Measurements from ENCODE around the gene NCSTN. TPM values are rescaled to one million over a fixed set of nuclear protein-coding genes. Genes with fewer than 3 reads are reported as not detected.

The NCSTN gene
- total and polyA plus RNA-seq, 10 of the 15 experiments (the other 5 are each of a cell fraction or from before 2014, with no cell fraction given) = 33.3 to 88.2 (median 60.4) TPM

DNA sequence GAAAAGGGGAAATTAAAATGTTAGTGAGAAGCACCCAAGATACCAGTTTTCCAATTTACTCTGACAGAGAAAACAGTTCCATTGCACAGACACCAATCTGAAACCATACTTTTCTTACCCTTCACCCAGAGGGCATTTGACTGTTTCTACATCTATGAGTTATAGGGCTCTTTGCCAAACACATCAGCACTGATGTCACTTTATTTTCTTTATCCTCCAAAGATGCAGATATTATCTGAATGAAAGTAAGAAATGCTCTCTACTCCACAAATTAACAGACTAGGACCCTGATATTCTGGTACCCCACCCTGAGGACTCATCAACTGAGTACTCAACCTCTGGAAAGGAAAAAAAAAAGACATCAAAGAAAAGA is 34.0 kb upstream of the NCSTN start:
- intact Hi-C loops (cut with micrococcal nuclease; ENCODE audit: unreplicated experiment) (no loop called here), in situ Hi-C loops (cut with MboI) (no loop called here)
- no peak for FAIRE-seq
- RAD21 ChIA-PET (ENCODE audit: unreplicated experiment) = no interaction called here
- H3K4me1 ChIP-seq (ENCODE audit: control insufficient read depth, insufficient read depth, low read length) = no peaks in the 10 kb centered on the region
- SMC1A ChIA-PET (ENCODE audit: uncharacterized antibody, unreplicated experiment) = interaction anchor here (1.2 to 3.0 kb wide), 2 partner anchors 18 to 57 kb away, joined by 3 to 7 read pairs; no protein-coding TSS in a partner anchor
- H3K9ac ChIP-seq (ENCODE audit: control insufficient read depth, insufficient read depth, low read length) = no peak overlapping the region
- no peaks in the 10 kb centered on the region for H3K9me3 ChIP-seq (replicated peaks; ENCODE audit: control insufficient read depth, insufficient read depth, low read length)
- TF ChIP-seq ELK1 (IDR thresholded peaks at IDR 0.05; ENCODE audit: low read depth, low read length) (no peak), NFIC (IDR thresholded peaks at IDR 0.05; ENCODE audit: low read depth, low read length) (no peak), KLF5 (IDR thresholded peaks at IDR 0.05; ENCODE audit: partially characterized antibody) (no peak)
- no peak for DNase-seq (ENCODE audit: low read depth, low spot score)
- POLR2A ChIA-PET = no interaction called here
- no peak overlapping the region for H3K4me2 ChIP-seq (ENCODE audit: control insufficient read depth, insufficient read depth)
- no TSS peak for BruUV-seq (replicated peaks)
- no peak for ATAC-seq
- peaks cover 27 to 45% of the 10 kb centered on the region in 2 experiments for H3K36me3 ChIP-seq (ENCODE audit: control insufficient read depth in 2 of 2, insufficient read depth in 2 of 2, low read length in 1 of 2)
- H4K20me1 ChIP-seq (ENCODE audit: control insufficient read depth, insufficient read depth) = no peaks in the 10 kb centered on the region
- no peaks in the 10 kb centered on the region for H3K27me3 ChIP-seq (replicated peaks in 1 of 2; ENCODE audit: control insufficient read depth in 2 of 2, insufficient read depth in 2 of 2, low read length in 1 of 2)
- no peaks in the 10 kb centered on the region for H3K79me2 ChIP-seq (ENCODE audit: control insufficient read depth, insufficient read depth, low read length)
- no peak overlapping the region for H2AFZ ChIP-seq (ENCODE audit: control insufficient read depth, low read depth, low read length)
- H3K4me3 ChIP-seq = no peak overlapping the region
- CTCF ChIA-PET = interaction anchor here (0.8 to 3.9 kb wide), 3 partner anchors 18 to 116 kb away, joined by 3 to 17 read pairs (median 3); no protein-coding TSS in a partner anchor
- H3K27ac ChIP-seq (ENCODE audit: control insufficient read depth, insufficient read depth) = no peak overlapping the region

DNA sequence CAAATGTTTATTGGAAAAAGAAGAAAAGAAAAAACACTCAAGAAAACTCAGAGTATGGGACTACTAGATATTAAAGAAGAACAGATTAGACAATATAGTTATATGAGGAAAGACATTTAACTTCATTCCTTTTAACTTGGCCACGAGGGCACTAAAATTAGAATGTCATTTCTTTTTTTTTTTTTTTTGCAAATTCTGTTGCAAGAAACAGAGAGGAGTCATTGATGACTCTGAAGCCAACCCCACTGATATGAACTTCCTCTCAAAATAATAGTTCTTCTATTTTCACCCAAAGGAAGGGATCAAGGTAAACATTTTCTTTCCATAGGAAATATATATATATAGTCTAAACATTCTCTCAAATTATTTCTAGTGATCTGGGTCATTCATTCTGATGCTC is 33.6 kb upstream of the NCSTN start:
- 0% methylated on average over 1 of the region's 1 CpG for WGBS (ENCODE audit: insufficient coverage, insufficient replicate concordance, low lambda C conversion rate, missing lambda C conversion rate)
- CTCF ChIA-PET = interaction anchor here (0.9 kb wide), 1 partner anchor 116 kb away, joined by 3 read pairs; no protein-coding TSS in a partner anchor
- no peak for ATAC-seq
- no peak for FAIRE-seq
- H3K4me2 ChIP-seq (ENCODE audit: control insufficient read depth, insufficient read depth) = no peak overlapping the region
- in situ Hi-C loops (cut with MboI) = no loop called here
- no peak overlapping the region for H3K9ac ChIP-seq (ENCODE audit: control insufficient read depth, insufficient read depth, low read length)
- H3K4me3 ChIP-seq = no peak overlapping the region
- no peak overlapping the region for H2AFZ ChIP-seq (ENCODE audit: control insufficient read depth, low read depth, low read length)
- no peak for TF ChIP-seq NRF1 (conservative IDR thresholded peaks at IDR 0.05; ENCODE audit: low read depth, low read length)
- TF ChIP-seq PAX8 (IDR thresholded peaks at IDR 0.05) = no peak
- no peak for TF ChIP-seq IRF4 (IDR thresholded peaks at IDR 0.05; ENCODE audit: low read depth, low read length)
- H3K4me1 ChIP-seq (ENCODE audit: control insufficient read depth, insufficient read depth, low read length) = no peaks in the 10 kb centered on the region
- DNase-seq (ENCODE audit: low read depth, low spot score) = no peak
- POLR2A ChIA-PET = no interaction called here
- H4K20me1 ChIP-seq (ENCODE audit: control insufficient read depth, insufficient read depth) = no peaks in the 10 kb centered on the region
- no peaks in the 10 kb centered on the region for H3K79me2 ChIP-seq (ENCODE audit: control insufficient read depth, insufficient read depth, low read length)
- H3K27ac ChIP-seq (ENCODE audit: control insufficient read depth, insufficient read depth) = no peak overlapping the region
- RAD21 ChIA-PET (ENCODE audit: unreplicated experiment) = no interaction called here
- H3K9me3 ChIP-seq (replicated peaks; ENCODE audit: control insufficient read depth, insufficient read depth, low read length) = no peaks in the 10 kb centered on the region
- no TSS peak for BruUV-seq (replicated peaks)
- peaks cover 27 to 49% of the 10 kb centered on the region in 2 experiments for H3K36me3 ChIP-seq (ENCODE audit: control insufficient read depth in 2 of 2, insufficient read depth in 2 of 2, low read length in 1 of 2)
- intact Hi-C loops (cut with micrococcal nuclease; ENCODE audit: unreplicated experiment) = no loop called here
- SMC1A ChIA-PET (ENCODE audit: uncharacterized antibody, unreplicated experiment) = interaction anchor here (3.0 kb wide), 1 partner anchor 57 kb away, joined by 7 read pairs; no protein-coding TSS in a partner anchor
- H3K27me3 ChIP-seq (replicated peaks in 1 of 2; ENCODE audit: control insufficient read depth in 2 of 2, insufficient read depth in 2 of 2, low read length in 1 of 2) = no peaks in the 10 kb centered on the region

All from GM12878 (cell line).